HPDE6-E6E7 (cell line): ENCODE measurements around the gene CTTNBP2.

Experiments used
- DNase-seq: peaks from one replicate; pipeline ENCODE4 v3.0.0; 2011; ENCODE audit warnings: missing footprints; ENCODE audit errors: extremely low spot score

Gene CTTNBP2

DNA sequence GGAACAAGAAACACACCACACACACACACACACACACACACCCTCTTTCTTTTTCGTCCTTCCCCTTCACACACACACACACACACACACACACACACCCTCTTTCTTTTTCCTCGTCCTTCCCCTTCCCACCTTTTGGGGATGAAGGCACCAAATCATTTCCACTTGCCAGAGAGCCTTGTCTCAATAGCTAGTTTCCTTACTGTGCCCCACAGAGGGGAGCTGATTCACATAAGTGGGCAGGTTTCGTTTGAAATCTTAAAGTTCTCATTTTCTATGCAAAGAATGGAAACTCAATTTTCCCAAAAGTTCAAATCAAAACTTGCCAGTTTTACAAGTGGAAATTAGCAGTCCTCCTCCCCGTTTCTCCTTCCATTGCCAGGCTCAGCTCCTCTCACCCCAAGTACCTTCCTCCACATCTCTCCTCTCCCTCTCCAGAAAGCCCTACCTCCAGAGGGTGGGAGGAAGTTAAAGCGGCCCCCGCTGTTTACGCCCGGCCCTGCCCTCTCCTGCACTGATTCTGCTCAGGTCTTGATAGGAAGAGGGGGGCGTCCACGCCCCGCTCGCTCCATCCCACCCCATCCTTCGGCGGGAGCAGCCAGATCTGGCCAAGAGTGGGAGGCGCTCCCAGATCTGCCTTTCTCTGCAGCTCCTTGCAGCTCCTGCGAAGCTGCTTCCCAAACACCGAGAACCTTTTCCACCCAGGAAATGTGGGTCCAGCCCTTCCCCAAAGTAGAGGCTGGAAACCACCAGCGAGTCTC is 1.3 kb downstream of the CTTNBP2 start:
- no peak for DNase-seq

DNA sequence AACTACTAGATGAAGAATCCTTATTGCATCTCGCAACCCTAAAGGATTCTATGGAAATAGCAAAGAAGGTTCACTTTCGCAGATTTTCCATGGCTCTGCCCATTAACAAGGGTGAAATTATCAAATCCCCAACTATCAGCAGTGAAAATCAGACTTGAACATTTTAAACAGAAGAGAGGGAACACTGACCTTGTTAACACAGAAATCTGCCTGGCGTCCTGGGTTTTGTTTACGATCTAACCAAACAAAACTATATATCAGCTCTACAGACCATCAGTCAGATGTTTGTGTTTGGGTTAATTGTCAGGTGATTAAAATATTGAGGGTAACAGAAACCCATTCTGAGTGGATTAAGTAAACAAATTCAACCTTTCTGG is 1.9 kb downstream of the CTTNBP2 start:
- DNase-seq = no peak

DNA sequence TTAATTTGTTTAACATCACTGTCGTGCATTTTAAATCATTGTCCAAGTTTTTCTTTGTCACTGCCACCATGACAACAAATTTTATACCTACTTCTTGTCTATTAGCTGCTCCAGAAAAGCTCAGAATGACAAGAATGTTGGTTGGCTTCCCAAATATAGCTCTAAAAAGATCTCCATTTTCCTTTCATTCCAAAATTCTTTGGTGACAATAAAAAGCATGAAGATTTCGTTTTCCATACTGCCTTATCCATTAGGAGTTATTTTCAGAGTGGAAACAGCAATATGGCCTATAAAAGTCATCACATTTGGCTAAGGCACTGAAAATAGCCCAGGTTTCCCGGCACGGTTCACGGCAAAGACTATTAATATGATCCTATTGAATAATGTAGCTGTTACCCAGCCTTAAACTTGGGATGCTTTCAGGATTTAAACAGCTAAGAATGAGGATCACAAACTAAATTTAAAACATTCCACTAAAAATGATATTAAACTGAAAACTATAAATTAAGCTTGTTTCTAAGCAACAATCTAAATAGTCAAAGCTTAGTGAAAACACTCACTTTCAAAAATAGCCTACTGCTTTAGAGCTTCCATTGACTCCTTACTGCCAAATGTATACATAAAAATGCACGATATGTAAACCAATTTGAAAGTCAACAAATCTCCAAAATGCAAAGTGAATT is 2.7 kb downstream of the CTTNBP2 start:
- DNase-seq = no peak

DNA sequence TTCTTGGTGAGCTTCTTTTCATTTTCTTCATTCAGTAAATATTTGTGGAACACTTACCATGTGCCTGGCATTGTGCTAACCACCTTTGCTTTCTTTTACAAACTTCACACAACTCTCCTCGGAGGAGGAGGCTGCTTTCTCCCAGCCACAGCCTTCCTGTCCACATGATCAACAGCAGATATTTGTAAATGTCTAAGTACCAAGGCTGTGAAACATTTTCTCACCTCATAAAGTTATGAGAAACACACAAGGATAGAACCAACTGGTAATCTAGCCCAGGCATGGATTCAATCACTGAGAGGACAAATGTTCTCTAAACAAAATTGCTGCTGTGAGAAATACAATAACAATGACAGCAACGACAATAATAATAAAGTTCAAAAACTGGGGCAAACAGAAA is 3.9 kb downstream of the CTTNBP2 start:
- DNase-seq = no peak

DNA sequence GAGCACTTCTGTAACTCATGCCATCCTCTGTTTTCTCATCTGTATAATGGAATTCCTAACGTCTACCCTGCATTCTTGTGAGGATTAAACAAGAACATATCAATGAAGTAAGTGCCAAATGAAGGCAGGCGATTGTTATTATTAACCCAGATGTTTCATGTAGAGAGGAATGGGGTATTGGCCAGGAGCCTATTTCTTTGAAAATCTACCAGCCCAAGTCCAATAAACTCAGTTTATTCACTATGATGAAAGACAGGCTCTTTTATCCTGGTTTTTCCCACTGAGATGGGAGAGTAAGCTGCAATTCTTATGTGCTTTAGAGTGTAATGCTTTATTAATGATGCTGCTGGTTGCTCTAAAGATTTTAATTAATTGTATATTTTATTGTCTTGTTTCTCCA is 9.6 kb downstream of the CTTNBP2 start:
- no peak for DNase-seq

DNA sequence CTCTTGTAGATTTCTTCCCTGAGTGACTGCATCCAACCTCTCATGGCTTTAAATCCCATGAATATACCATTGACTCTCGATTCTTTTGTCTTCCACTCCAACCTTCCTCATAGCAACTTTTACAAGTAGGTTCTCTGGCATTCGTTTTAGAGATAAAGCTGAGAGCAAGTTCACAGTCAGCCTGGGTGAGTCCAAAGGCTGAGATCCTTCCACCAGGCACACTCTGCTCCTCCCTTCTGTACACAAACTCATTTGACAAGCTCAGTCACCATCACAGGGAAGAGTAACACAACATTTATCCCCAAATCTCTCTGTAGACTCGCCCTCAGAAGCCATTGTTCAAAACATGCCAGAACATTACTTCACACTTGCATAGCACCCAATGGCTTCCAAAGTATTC is 10.9 kb downstream of the CTTNBP2 start:
- DNase-seq = no peak

DNA sequence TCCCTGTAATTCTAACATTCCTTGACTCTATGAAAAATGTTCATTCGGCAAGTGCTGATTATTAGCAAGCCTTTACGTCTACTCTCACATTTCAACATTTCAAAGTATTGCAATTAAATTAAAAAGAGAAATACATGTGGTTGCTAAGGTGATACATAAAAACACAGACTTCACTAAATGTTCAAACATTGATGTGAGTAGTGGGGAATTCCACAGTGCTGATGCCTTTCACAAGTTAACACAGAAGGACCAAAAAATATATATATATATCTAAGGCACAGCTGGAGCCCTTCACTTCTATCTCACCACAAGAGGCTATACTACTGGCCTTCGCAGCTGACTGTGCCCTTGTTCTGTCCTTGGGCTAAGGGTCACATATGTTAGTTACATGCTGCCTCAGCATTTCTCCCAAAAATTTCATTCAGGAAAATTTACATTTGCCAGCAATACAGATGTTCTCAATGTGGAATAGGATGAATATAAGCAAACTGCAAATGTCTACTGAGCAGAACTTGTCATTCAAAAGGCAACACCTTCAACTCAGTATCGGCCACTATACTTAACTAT is 13.9 kb downstream of the CTTNBP2 start:
- DNase-seq = no peak

DNA sequence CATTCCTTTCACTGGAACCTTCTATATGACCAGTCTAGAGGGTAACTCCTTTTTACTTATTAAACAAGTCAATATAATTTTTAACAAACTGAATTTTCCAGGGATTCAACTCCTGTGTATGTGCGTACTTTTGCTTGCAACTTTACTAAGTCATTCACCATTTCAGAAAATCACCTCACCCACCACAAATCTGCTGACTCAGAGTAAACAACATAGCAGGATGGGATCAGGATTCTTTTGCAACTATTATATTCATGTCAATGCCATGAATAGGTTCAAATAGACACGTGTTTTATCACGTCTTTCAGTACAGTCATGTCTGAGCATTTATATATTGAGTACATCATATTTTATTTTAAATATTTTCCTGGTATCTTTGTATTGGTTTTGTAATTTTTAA is 14.5 kb downstream of the CTTNBP2 start:
- peak; percentile 25 for DNase-seq

DNA sequence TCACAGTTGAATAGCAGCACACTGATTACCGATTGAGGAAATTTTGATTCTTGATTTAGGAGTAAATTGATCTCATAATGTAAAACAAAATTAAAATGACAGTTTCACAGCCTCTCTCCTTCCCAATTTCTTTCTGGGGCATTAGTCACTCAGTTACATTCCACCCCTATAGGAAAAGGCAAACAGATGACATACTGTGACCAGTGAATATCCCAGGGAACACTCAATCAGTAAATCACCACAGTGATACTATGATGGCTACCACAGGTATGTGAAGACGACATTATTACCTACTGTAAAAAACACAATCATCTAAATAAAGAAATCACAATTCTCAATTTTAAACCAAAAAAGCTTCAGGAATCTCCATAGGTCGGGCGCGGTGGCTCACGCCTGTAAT is 15.5 kb downstream of the CTTNBP2 start:
- no peak for DNase-seq

DNA sequence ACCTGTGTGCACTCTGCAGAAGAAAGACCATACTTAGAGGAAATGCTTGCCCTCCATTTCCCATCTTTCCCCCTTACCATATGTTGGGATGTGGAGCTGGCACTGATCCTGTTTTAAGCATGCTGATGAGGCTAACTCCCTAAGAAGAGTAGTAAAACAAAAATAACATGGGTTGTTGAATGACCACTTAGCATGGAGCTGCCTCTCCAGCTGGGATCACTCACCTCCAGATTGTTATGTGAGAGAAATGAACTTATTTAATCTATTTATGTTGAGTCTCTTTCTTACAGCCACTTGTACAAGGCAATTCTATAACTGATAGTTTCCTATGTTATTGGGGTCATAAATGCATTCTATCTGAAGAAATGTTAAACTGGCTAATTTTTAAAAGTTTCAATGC is 17.0 kb downstream of the CTTNBP2 start:
- no peak for DNase-seq

DNA sequence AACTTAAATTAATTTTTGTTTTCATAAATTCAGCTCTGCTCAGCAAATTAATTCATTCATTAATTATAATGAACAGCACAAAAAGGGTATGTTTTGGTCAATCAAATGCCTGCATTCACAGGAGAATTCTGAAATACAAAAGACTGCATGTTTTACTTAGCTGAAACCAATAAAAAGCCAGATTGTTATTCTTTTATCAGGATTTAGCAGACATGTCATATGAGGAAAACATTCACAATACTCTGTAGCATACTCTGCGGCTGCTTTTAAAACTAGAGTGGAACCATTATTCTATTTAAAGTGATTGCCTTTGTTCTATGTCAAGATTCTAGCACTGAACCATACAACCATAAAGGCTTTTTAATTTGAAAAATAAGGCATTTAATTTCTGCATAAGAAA is 19.1 kb downstream of the CTTNBP2 start:
- no peak for DNase-seq

DNA sequence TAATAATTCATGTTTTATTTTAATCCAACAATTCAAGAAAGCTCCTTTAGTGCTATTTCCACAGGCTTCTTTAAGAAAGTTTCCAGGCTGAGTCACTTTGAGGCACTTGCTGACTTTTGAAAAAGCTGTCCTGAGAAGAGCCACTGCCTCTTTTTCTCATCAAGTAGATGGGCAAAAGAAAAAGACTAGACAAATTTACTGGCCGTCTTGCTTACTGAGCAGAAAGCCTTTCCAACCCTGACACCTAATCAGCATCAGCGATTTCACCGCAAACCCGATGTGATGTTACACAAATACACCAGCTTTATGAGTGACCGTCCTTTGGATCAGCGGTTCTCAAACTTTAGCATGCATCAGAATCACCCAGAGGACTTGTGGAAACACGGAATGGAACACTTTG is 24.3 kb downstream of the CTTNBP2 start:
- no peak for DNase-seq

DNA sequence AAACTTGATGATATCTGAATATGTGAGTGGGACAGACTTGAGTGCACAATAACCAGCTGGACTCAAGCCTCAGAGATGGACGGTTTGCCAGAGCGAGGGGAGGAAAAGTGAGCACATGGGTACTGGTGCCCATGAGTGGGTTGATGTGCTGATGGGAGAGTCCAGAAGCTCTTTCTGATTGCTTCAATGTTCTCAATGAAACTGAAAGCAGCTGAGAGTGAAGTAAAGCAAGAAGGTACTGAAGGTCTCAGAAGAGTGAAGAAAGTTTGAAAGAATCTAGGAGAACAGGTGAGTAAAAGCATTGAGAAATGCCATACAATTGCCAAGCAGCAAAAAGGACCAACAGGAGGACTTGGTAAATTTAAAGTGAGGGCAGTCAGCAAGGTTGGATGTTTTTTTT is 28.6 kb downstream of the CTTNBP2 start:
- DNase-seq = no peak

DNA sequence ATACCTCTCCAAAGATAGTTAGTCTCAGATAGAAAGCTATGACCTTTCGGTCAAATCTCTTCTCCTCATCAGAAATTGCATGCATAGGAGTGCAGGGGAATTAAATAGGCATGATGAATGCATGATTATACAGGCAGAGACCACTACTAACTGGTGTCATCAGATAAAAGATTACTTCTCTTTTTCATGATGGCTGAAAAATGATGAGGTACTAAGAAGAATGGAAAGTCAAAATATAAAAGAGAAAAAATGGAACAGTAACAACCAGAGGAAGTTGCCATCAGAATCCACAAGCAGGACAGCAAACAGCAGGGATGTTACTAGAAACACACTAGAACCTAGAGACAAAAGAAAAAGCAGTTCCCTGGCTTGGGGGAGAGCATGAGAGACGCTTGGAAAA is 31.6 kb downstream of the CTTNBP2 start:
- DNase-seq = no peak

DNA sequence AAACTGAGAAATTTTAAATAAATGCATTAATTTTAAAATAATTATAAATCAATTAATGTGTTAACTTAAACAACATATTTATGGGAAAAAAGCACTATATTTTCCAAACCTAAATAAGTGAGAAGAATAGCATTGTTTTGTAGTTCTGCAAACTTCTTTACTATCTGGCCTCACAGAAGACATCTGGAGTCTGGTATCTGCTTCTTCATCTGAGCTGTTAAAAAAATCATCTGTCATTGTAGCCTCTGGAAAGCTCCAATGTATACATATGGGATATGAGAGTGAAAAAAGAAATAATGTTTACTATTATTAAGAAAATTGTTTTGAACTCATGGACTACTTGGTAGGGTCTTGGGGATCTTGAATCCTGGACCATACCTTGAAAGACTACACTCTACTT is 32.2 kb downstream of the CTTNBP2 start:
- DNase-seq = no peak

DNA sequence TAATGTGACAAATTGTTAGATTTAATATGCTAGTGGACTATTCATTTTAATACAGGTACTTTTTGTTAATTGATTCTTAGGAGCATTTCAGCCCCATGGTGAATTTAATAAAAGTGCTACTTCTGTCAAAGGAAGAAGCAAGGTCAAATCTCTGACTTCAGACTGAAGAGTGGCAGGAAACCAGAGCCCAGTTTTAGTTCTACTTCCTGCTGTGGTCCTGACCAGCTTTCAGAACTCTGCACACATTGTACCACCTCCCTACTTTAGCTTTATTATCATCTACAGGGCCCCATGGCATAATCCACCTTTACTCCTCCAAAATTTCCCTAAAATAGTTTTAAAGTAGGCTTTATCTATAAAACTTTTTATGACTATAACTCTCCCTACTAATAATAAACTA is 33.7 kb downstream of the CTTNBP2 start:
- no peak for DNase-seq

DNA sequence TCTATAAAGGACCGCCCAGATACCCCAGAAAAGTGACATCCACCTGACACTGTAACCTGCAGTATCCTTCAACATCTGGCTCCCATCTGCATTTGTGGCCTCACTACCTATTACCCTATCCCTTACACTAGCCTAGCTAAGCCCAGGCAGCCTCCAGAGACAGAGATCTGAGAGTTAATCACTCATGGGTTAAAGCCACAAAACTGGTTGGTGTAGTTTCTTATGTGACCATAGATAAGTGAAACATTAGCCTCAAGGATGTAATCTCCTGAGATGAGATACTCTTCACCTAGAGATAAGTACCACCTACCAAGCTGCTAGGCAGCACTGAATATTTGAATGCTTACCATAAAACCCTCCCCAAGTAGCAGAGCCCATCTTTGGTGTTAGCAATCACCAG is 35.4 kb downstream of the CTTNBP2 start:
- no peak for DNase-seq

DNA sequence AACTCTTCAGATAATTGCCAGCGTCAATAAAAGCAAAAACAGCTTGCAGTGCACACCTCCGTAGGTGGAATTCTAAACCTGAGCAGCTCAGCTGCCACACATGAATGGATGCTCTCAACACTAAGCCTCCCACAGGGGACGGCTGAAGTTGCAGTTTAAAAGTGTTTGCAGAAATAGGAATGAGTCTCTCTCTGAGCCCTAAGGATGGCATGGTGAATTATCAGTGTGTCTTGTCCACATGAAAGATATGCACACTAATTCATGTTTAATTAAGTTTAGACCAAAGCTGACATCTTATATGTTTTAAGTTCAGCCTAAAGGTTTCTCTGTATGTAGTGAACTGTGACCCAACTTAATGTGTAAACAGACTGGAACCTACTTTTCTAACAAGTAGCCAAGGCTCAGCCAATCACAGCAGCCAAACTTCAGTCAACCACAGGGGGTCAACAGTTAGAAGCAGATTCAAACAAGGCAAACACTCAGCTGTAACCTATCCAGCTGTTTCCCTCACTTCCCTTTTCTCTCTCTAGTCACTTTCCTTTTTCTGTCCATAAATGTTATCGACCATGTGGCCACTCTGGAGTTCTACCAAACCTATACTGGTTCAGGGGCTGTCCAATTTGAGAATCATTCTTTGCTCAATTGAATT is 38.1 kb downstream of the CTTNBP2 start:
- DNase-seq = no peak

DNA sequence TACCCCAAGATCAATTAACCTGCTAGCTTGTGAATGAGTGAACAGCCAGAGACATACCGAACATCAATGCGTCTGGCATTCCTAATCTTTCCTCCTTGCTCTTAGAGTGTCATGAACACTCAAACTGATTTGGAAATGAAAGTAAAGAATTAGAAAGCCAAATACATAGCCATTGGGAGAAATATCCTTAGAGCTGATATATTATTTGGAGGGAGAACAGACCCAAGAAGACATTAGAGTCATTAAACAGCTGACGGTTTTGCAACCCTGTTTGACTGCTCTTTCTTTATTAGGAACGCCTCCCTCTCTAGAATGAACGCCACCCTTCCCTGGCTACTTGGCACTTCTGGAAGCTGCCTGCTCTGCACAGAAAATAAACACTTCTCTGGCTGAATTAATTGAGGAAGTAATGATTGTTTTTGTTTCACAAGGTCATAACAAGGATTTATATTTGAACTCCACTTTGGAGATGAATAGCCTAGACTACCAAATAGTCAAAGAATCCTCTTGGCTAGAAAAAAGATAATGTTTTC is 42.8 kb downstream of the CTTNBP2 start:
- DNase-seq = no peak

DNA sequence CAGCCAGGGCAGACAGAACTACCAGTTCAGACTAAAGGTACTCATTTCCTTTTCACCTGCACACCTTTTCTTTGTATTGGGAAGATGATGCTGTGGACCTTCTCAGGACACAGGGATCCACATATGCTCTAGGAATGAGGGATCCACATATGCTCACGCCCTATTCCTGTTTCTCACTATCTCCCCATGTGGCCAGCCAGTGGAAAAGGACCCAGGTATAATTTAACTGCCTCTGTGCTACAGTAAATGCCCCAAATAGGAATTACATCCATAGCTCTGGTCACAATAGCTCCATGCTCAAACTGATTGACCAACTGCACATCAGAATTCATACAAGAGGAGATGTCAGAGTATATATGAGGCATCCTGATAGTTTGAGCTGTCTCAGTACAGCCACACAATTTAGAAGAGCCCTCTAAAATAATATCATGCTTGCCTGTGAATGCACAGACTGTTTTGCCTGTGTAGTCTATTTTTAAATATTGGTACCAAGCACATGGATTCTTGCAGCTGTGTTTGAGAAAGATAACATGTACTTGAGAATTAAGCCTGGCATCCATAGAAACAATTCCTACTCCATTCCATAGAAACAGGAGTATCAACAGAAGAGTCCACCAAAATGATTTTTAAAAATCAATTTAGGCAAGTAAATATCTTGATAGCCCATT is 43.7 kb downstream of the CTTNBP2 start:
- DNase-seq = no peak

DNA sequence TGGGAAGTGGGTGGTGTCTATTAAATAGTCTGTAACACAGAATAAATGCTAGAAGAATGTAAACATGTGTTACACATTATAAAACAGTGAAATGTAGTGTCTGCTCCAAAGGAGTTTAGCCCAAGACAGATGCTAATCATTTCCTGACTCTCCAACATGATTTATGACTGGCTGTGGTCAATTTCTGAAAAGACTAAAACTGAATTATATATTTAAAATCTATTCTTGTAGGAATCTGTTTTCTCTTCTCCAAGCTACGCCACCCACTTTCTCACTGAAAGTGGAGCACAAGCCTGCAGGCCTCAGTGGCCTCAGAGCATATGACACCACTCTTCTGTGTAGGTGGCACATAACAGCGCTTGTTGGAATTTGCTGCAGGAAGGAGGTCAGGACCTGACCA is 44.4 kb downstream of the CTTNBP2 start:
- DNase-seq = no peak

DNA sequence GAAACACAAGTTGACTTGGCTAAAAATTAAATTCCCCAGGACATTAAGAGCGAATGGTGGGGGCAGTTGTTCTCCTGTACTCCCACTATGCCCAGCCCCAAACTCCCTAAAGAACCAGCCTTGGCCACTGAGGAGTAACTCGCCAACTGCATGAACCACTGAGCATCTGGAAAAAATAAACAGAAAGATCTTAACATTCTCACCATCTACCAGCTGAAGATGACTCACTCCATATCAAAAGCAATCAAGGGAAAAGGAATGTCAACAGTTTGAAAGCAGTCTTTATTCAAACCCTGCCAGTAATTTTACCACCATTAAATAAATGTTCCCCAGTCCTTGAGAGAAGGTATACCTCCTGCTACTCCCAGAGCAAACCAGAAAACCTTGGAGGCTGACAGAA is 45.4 kb downstream of the CTTNBP2 start:
- no peak for DNase-seq
